Activated CD8-positive, alpha-beta memory T cell treated with anti-CD3 and anti-CD28 coated beads for 48 hours (primary cell): ENCODE results near the gene GGNBP2.
"Not testable (repeated sequence)": the region's sequence is repeated elsewhere in the genome, so short reads cannot be mapped to it uniquely, and the experiment has no call there.

Experiments
- DNase-seq, 3 experiments: peaks; one replicate each; pipeline ENCODE4 v3.0.0-alpha.2; 2020; ENCODE audit warnings: low read depth in 2 of 3, low spot score in 2 of 3

Gene GGNBP2

GRCh38 chr17:36544307-36545076, at the start of gene GGNBP2:
TSS of gene GGNBP2 (plus strand) at chr17:36544919. CDS start at chr17:36545725, 806 bp downstream.
- peak; percentile 73 to 78 (median 75) for DNase-seq

GRCh38 chr17:36495076-36495578, 49.6 kb upstream of the GGNBP2 start:
- no peak for DNase-seq

- DNase-seq, result no peak
Measured at GRCh38 chr17:36496018-36496789, 48.5 kb upstream of the GGNBP2 start.

GRCh38 chr17:36498155-36498554, 46.6 kb upstream of the GGNBP2 start:
- no peak for DNase-seq

GRCh38 chr17:36498560-36499300, 46.0 kb upstream of the GGNBP2 start:
- DNase-seq, result no peak

GRCh38 chr17:36500745-36501225, 43.9 kb upstream of the GGNBP2 start:
- no peak for DNase-seq

- no peak for DNase-seq
Measured at GRCh38 chr17:36501351-36501750, 43.4 kb upstream of the GGNBP2 start.

GRCh38 chr17:36501963-36502362, 42.8 kb upstream of the GGNBP2 start:
- DNase-seq, result no peak

- no peak for DNase-seq
Measured at GRCh38 chr17:36503456-36504155, 41.1 kb upstream of the GGNBP2 start.

- DNase-seq, result no peak
Measured at GRCh38 chr17:36504156-36504545, 40.6 kb upstream of the GGNBP2 start.

GRCh38 chr17:36505171-36505570, 39.5 kb upstream of the GGNBP2 start:
- DNase-seq, result no peak

- no peak for DNase-seq
Measured at GRCh38 chr17:36506249-36506826, 38.4 kb upstream of the GGNBP2 start.

- DNase-seq, result no peak
Measured at GRCh38 chr17:36506831-36507230, 37.9 kb upstream of the GGNBP2 start.

- DNase-seq, result no peak
Measured at GRCh38 chr17:36507266-36507665, 37.5 kb upstream of the GGNBP2 start.

GRCh38 chr17:36508439-36508838, 36.3 kb upstream of the GGNBP2 start:
- not testable (repeated sequence) for DNase-seq

GRCh38 chr17:36509272-36509985, 35.3 kb upstream of the GGNBP2 start:
- no peak for DNase-seq

- no peak for DNase-seq
Measured at GRCh38 chr17:36510636-36511035, 34.1 kb upstream of the GGNBP2 start.

GRCh38 chr17:36511216-36511615, 33.5 kb upstream of the GGNBP2 start:
- DNase-seq, result no peak

- DNase-seq, result no peak
Measured at GRCh38 chr17:36512641-36513040, 32.1 kb upstream of the GGNBP2 start.

- no peak for DNase-seq
Measured at GRCh38 chr17:36514856-36515255, 29.9 kb upstream of the GGNBP2 start.
